Muscle of leg (tissue), 16 donors: ENCODE results near the gene RASSF6. TPM values are rescaled to one million over a fixed set of nuclear protein-coding genes. Genes with fewer than 3 reads are reported as not detected.
A peak's percentile ranks its signal among the peaks of the same experiment; 100 is the strongest.
"Not testable (repeated sequence)": the region's sequence is repeated elsewhere in the genome, so short reads cannot be mapped to it uniquely, and the experiment has no call there.

ENCODE experiments used
- DNase-seq: peaks from one replicate; pipeline ENCODE4 v3.0.0; 2013
- H3K27ac ChIP-seq: one replicate; pipeline ENCODE4 v1.5.1; 2013; ENCODE audit warnings: mild to moderate bottlenecking, low read length, control low read depth
- H3K27me3 ChIP-seq: one replicate; pipeline ENCODE4 v1.6.1; 2013; ENCODE audit warnings: low read length; ENCODE audit not compliant: control insufficient read depth, insufficient read depth
- H3K36me3 ChIP-seq: one replicate; pipeline ENCODE4 v1.6.1; 2013; ENCODE audit warnings: low read length; ENCODE audit not compliant: control insufficient read depth, insufficient read depth
- H3K4me1 ChIP-seq: one replicate; pipeline ENCODE4 v1.6.1; 2013; ENCODE audit warnings: low read length; ENCODE audit not compliant: control insufficient read depth, insufficient read depth
- H3K4me3 ChIP-seq: one replicate; pipeline ENCODE4 v1.5.1; 2013; ENCODE audit warnings: low read length, control low read depth
- H3K9me3 ChIP-seq: replicated peaks from 2 replicates; pipeline ENCODE4 v1.6.1; 2013; ENCODE audit warnings: low read depth, low read length; ENCODE audit not compliant: control insufficient read depth
- WGBS: methylation state at CpG from one replicate; pipeline ENCODE4 v1.1.5; 2013; ENCODE audit warnings: missing lambda C conversion rate; ENCODE audit not compliant: insufficient coverage; 5-methylcytosine and 5-hydroxymethylcytosine counted together
- long read RNA-seq, 11 donors: transcript quantifications; one replicate each; lab custom pipeline, GENCODE V29; 2026
- polyA plus RNA-seq, 8 donors: library from polyadenylated mRNA; unstranded; fragments of 120-200 nt; gene quantifications; one replicate each; pipeline versions ENCODE4 v1.2.1 to v1.2.3, GENCODE V29; 2013; ENCODE audit warnings: inconsistent platforms in 1 of 8, low replicate concordance in 1 of 8; ENCODE audit not compliant: insufficient read length in 8 of 8, insufficient read depth in 1 of 8
- total RNA-seq: library from RNA; stranded (reverse); fragments of 120-200 nt; gene quantifications from one replicate; pipeline ENCODE4 v1.2.4, GENCODE V29; 2013

RASSF6 gene
- 0.04 TPM for total RNA-seq
- under 1 TPM in 5 of 8 donors, not detected in 3; 0.15 to 0.72 (median 0.37) TPM for polyA plus RNA-seq
- long read RNA-seq, donor 1, result 0 reads
- long read RNA-seq, donor 2, result 0 reads
- long read RNA-seq, donor 3, result 0 reads
- long read RNA-seq, donor 4, result 0 reads
- long read RNA-seq, donor 5, result 0 reads
- long read RNA-seq, donor 6, result 0 reads
- long read RNA-seq, donor 7, result 0 reads
- long read RNA-seq, donor 8, result 0 reads
- long read RNA-seq, donor 9, result 0 reads
- long read RNA-seq, donor 10, result 0 reads
- long read RNA-seq, donor 11, result 0 reads

- DNase-seq, result no peak
- Histone ChIP-seq H3K4me1 (peaks cover 4% of the 10 kb centered on the region), H3K36me3 (no peaks in the 10 kb centered on the region), H3K9me3 (no peaks in the 10 kb centered on the region), H3K27me3 (peaks cover 3% of the 10 kb centered on the region), H3K4me3 (no peak within 1 kb of the TSS), H3K27ac (no peak within 1 kb of the TSS)
- 4% methylated on average over 19 of the region's 24 CpGs for WGBS
Observed at GRCh38 chr4:73620115-73620792, at the start of gene RASSF6. Gene RASSF6, minus strand, starts transcription at chr4:73620436. Its CDS starts 8,641 bp downstream, at chr4:73611795.

- no peak overlapping the region for H3K4me3 ChIP-seq
- no peaks in the 10 kb centered on the region for H3K27me3 ChIP-seq
- no peak overlapping the region for H3K27ac ChIP-seq
- WGBS, result 72% methylated on average over 11 of the region's 15 CpGs
- no peaks in the 10 kb centered on the region for H3K36me3 ChIP-seq
- peak; percentile 11 for DNase-seq
- H3K4me1 ChIP-seq, result peaks cover 10% of the 10 kb centered on the region
- H3K9me3 ChIP-seq, result no peaks in the 10 kb centered on the region
Observed at GRCh38 chr4:73669410-73670183, 49.4 kb upstream of the RASSF6 start.

- Histone ChIP-seq H3K4me3 (no peak overlapping the region), H3K27me3 (no peaks in the 10 kb centered on the region), H3K36me3 (no peaks in the 10 kb centered on the region), H3K9me3 (no peaks in the 10 kb centered on the region), H3K4me1 (peaks cover 10% of the 10 kb centered on the region), H3K27ac (no peak overlapping the region)
- DNase-seq, result peak; percentile 16
- WGBS, result 25% methylated on average over 7 of the region's 8 CpGs
Observed at GRCh38 chr4:73668782-73669201, 48.6 kb upstream of the RASSF6 start.

GRCh38 chr4:73665924-73666323, 45.7 kb upstream of the RASSF6 start:
- H3K36me3 ChIP-seq, DNase-seq, H3K27ac ChIP-seq, H3K27me3 ChIP-seq, H3K4me1 ChIP-seq, H3K9me3 ChIP-seq, H3K4me3 ChIP-seq: not testable (repeated sequence)
- no CpG with 5 or more reads among the region's 7 CpGs for WGBS

- DNase-seq, result no peak
- 60% methylated on average over 1 of the region's 1 CpG for WGBS
- no peak overlapping the region for H3K27ac ChIP-seq
Observed at GRCh38 chr4:73664470-73664869, 44.2 kb upstream of the RASSF6 start.

GRCh38 chr4:73663576-73663975, 43.3 kb upstream of the RASSF6 start:
- no peak for DNase-seq
- H3K9me3 ChIP-seq, result no peaks in the 10 kb centered on the region
- no peaks in the 10 kb centered on the region for H3K27me3 ChIP-seq
- H3K27ac ChIP-seq, result no peak overlapping the region
- H3K4me3 ChIP-seq, result no peak overlapping the region
- H3K36me3 ChIP-seq, result no peaks in the 10 kb centered on the region
- H3K4me1 ChIP-seq, result no peaks in the 10 kb centered on the region

More at GRCh38 chr4:73664470-73664869, 44.2 kb upstream of the RASSF6 start:
- Histone ChIP-seq H3K4me1 (peaks cover 5% of the 10 kb centered on the region), H3K9me3 (no peaks in the 10 kb centered on the region), H3K4me3 (no peak overlapping the region), H3K27me3 (no peaks in the 10 kb centered on the region), H3K36me3 (no peaks in the 10 kb centered on the region)

GRCh38 chr4:73662709-73663546, 42.7 kb upstream of the RASSF6 start:
- Histone ChIP-seq H3K27ac (no peak overlapping the region), H3K4me1 (no peaks in the 10 kb centered on the region), H3K4me3 (no peak overlapping the region), H3K27me3 (no peaks in the 10 kb centered on the region), H3K36me3 (no peaks in the 10 kb centered on the region), H3K9me3 (no peaks in the 10 kb centered on the region)
- peak; percentile 36 for DNase-seq
- WGBS, result no CpG with 5 or more reads among the region's 6 CpGs

- DNase-seq, result no peak
- WGBS, result no CpG with 5 or more reads among the region's 2 CpGs
- no peaks in the 10 kb centered on the region for H3K9me3 ChIP-seq
- no peaks in the 10 kb centered on the region for H3K4me1 ChIP-seq
- H3K36me3 ChIP-seq, result no peaks in the 10 kb centered on the region
- H3K27me3 ChIP-seq, result no peaks in the 10 kb centered on the region
- no peak overlapping the region for H3K4me3 ChIP-seq
- H3K27ac ChIP-seq, result no peak overlapping the region
Observed at GRCh38 chr4:73661646-73662119, 41.4 kb upstream of the RASSF6 start.

- 75% methylated on average over 2 of the region's 3 CpGs for WGBS
- Histone ChIP-seq H3K4me1 (no peaks in the 10 kb centered on the region), H3K36me3 (no peaks in the 10 kb centered on the region), H3K27me3 (no peaks in the 10 kb centered on the region), H3K27ac (no peak overlapping the region), H3K4me3 (no peak overlapping the region), H3K9me3 (no peaks in the 10 kb centered on the region)
- DNase-seq, result no peak
Observed at GRCh38 chr4:73660808-73661207, 40.6 kb upstream of the RASSF6 start.
